ENCODE results near the gene BTF3.

GRCh38 chr5:73540192-73540591 lies 42.0 kb downstream of the BTF3 start:
- TF ChIP-seq POLR2A (IDR thresholded peaks at IDR 0.05; ENCODE audit: low read length) (no peak), GATA1 (IDR thresholded peaks at IDR 0.05; ENCODE audit: low read depth, low read length) (no peak)

All from erythroblast (primary cell).